Type B pancreatic cell (in vitro differentiated cells): ENCODE data around the gene BCL2L1. TPM values are rescaled to one million over a fixed set of nuclear protein-coding genes. Genes with fewer than 3 reads are reported as not detected.

Source experiments
- DNase-seq: peaks from one replicate; pipeline ENCODE4 v3.0.0; 2021; ENCODE audit warnings: mixed read lengths; ENCODE audit not compliant: unreplicated experiment; ENCODE audit errors: extremely low spot score
- H3K27ac Mint-ChIP-seq: 2 replicates; pipeline ENCODE4 v1.8.0; 2021; ENCODE audit warnings: mild to moderate bottlenecking, mixed read lengths
- H3K27me3 Mint-ChIP-seq: 2 replicates; pipeline ENCODE4 v1.8.0; 2021; ENCODE audit warnings: mixed read lengths
- H3K36me3 Mint-ChIP-seq: 2 replicates; pipeline ENCODE4 v1.8.0; 2021; ENCODE audit warnings: mixed read lengths
- H3K4me1 Mint-ChIP-seq: one replicate; pipeline ENCODE4 v1.8.0; 2021; ENCODE audit warnings: mixed read lengths; ENCODE audit not compliant: unreplicated experiment
- H3K4me3 Mint-ChIP-seq: 2 replicates; pipeline ENCODE4 v1.8.0; 2021; ENCODE audit warnings: mild to moderate bottlenecking, mixed read lengths
- H3K9me3 Mint-ChIP-seq: 2 replicates; pipeline ENCODE4 v1.8.0; 2021; ENCODE audit warnings: mixed read lengths
- CTCF ChIP-seq: fragments of 200-600 bp; sonication (generic); conservative IDR thresholded peaks from 2 replicates; pipeline ENCODE4 v1.5.0; 2021; ENCODE audit warnings: antibody characterized with exemption, mild to moderate bottlenecking
- total RNA-seq: library from RNA; stranded (reverse); gene quantifications from 2 replicates; pipeline ENCODE4 v1.2.1, GENCODE V29; 2021; ENCODE audit warnings: low replicate concordance

The BCL2L1 gene
- total RNA-seq, 1 donor from 2014 or later, result 142 TPM

GRCh38 chr20:31687777-31688176 lies 34.9 kb downstream of the BCL2L1 start:
- Mint-ChIP-seq H3K36me3 (peaks cover 54% of the 10 kb centered on the region), H3K4me1 (peaks cover 36% of the 10 kb centered on the region), H3K27ac (peak overlapping the region; percentile 73), H3K9me3 (no peaks in the 10 kb centered on the region), H3K4me3 (no peak overlapping the region), H3K27me3 (no peaks in the 10 kb centered on the region)
- DNase-seq, result no peak
- TF ChIP-seq CTCF, result no peak

DNA sequence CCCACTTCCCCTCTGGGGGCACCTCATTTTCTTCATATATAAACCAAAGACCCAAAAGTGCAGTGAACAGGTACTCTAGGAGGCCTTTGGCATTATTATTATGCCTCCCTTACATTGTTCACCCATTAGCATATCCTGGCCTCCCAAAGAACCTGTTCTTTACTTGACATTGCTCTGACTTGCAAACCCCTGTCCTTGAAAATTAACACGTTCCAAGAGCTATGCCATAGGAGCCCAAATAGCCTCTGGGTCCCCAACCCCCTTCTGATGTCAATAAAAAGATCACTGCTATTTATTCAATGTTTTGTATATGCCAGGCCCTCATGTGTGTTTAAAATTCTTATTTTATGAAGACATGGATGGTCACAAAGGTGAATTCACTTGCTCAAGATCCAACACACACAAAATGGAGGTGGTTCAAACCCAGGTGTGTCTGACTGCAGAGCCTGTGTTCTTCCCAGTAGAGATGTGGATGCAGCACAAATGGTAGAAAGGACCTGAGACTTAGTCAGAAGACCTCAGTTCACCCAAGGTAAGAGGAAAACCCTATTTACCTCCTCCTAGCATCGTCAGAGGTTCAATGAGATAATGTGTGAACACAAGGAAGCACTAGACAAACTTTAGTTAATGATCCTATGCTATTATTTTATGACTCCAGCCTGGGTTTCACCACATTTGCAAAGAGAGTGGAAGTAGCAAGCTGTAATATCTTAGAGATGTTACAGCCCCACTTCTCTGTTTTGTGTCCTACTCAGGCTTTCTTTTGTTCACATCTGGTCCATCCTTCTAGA lies 36.6 kb downstream of the BCL2L1 start:
- Mint-ChIP-seq H3K27ac (peak overlapping the region; percentile 83), H3K4me3 (no peak overlapping the region), H3K36me3 (peaks cover 47% of the 10 kb centered on the region), H3K9me3 (no peaks in the 10 kb centered on the region), H3K27me3 (no peaks in the 10 kb centered on the region), H3K4me1 (peaks cover 29% of the 10 kb centered on the region)
- TF ChIP-seq CTCF, result no peak
- DNase-seq, result no peak

GRCh38 chr20:31684153-31685015 lies 38.3 kb downstream of the BCL2L1 start:
- H3K27me3 Mint-ChIP-seq, result no peaks in the 10 kb centered on the region
- no peak for DNase-seq
- H3K27ac Mint-ChIP-seq, result peak overlapping the region; percentile 69
- TF ChIP-seq CTCF, result no peak
- H3K4me3 Mint-ChIP-seq, result no peak overlapping the region
- H3K9me3 Mint-ChIP-seq, result no peaks in the 10 kb centered on the region
- H3K36me3 Mint-ChIP-seq, result peaks cover 51% of the 10 kb centered on the region
- H3K4me1 Mint-ChIP-seq, result peaks cover 45% of the 10 kb centered on the region

DNA sequence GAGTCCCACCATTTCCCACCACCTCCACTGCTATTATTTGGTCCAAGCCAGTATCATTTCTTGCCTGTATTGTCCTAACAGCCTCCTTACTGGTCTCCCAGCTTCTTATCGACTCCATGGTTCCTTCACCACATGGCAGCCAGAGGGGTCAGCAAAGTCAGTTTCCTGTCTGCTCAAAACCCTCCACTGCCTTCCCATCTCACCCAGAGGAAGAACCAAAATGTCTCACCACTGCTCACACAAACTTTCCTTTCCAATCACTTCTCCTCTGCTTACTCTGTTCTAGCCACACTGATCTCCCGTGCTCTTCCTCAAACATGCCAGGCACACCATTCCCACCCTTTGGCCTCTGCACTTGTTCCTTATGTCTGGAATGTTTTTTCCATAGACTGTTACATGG lies 39.7 kb downstream of the BCL2L1 start:
- Mint-ChIP-seq H3K27me3 (no peaks in the 10 kb centered on the region), H3K4me3 (no peak overlapping the region), H3K9me3 (no peaks in the 10 kb centered on the region), H3K36me3 (peaks cover 50% of the 10 kb centered on the region), H3K4me1 (peaks cover 59% of the 10 kb centered on the region), H3K27ac (peak overlapping the region; percentile 22)
- DNase-seq, result no peak
- no peak for TF ChIP-seq CTCF

DNA sequence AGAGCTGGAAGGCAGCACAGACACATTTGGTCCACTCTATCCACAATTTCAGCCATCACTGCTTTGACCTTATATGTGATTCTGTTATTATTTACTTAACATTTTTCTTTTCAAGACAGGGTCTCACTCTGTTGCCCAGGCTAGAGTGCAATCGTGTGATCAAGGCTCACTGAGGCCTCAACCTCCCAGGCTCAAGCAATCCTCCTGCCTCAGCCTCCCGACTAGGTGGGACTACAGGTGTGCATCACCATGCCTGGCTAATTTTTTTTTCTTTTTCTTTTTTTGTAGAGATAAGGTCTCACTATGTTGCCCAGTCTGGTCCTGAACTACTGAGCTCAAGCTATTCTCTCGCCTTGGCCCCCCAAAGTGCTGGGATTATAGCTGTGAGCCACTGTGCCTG lies 40.3 kb downstream of the BCL2L1 start:
- TF ChIP-seq CTCF, result no peak
- H3K27me3 Mint-ChIP-seq, result no peaks in the 10 kb centered on the region
- H3K27ac Mint-ChIP-seq, result no peak overlapping the region
- no peaks in the 10 kb centered on the region for H3K9me3 Mint-ChIP-seq
- peaks cover 47% of the 10 kb centered on the region for H3K36me3 Mint-ChIP-seq
- DNase-seq, result no peak
- H3K4me1 Mint-ChIP-seq, result peaks cover 62% of the 10 kb centered on the region
- no peak overlapping the region for H3K4me3 Mint-ChIP-seq
